BJ (cell line): Measurements from ENCODE around the gene OR56A3. TPM values are rescaled to one million over a fixed set of nuclear protein-coding genes. Genes with fewer than 3 reads are reported as not detected.

Experiments used
- CTCF ChIA-PET: fragments of 350-600 bp; formaldehyde crosslinking; extraction: SDS; loops from one replicate; lab custom pipeline; 2021; ENCODE audit warnings: antibody characterized with exemption, inconsistent platforms; lab: Yijun Ruan, JAX
- POLR2A ChIA-PET: fragments of 300-600 bp; sonication (Branson Sonifier 250); formaldehyde crosslinking; extraction: SDS; loops from one replicate; lab custom pipeline; 2021; ENCODE audit warnings: antibody characterized with exemption; lab: Charles Lee
- DNase-seq: peaks from one replicate; pipeline ENCODE4 v3.0.0-alpha.2; 2011; ENCODE audit warnings: low read depth
- H3K27me3 ChIP-seq: 2 replicates; pipeline ENCODE4 v1.6.0; 2011; ENCODE audit warnings: low read length; ENCODE audit not compliant: control insufficient read depth, insufficient read depth
- H3K36me3 ChIP-seq: 2 replicates; pipeline ENCODE4 v1.5.1; 2011; ENCODE audit warnings: low read length; ENCODE audit not compliant: control insufficient read depth, insufficient read depth
- H3K4me3 ChIP-seq: 2 replicates; pipeline ENCODE4 v1.5.1; 2011; ENCODE audit warnings: low read depth, mild to moderate bottlenecking, control low read depth, low read length
- CTCF ChIP-seq: IDR thresholded peaks from 2 replicates; pipeline ENCODE4 v1.5.1; 2011; ENCODE audit warnings: low read depth, mild to moderate bottlenecking, control low read depth, inconsistent platforms, low read length, moderate library complexity; ENCODE audit not compliant: insufficient read depth
- polyA plus RNA-seq: library from polyadenylated mRNA; depleted of rRNA; stranded (reverse); fragments of >200 nt; gene quantifications from 2 replicates; pipeline ENCODE4 v1.2.3, GENCODE V29; 2011

Gene OR56A3
- polyA plus RNA-seq, 1 experiment, result not detected

DNA sequence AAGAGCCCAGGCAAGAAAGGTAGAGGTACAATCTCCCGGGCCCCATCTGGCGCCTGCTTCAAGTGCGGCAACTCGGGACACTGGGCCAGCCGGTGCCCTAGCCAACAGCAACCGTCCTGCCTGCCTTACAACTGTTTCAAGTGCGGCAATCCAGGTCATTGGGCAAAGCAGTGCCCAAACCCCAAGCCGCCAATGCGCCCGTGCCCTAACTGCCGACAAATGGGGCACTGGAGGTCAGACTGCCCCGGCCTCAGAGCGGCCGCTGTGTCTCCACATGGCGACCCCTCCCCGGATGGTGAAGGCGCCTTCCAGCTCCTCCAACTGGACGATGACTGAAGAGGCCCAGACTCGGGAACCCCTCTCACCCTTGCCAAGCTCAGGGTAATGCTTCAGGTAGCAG is 11.4 kb upstream of the OR56A3 start:
- CTCF ChIA-PET, result no interaction called here
- Histone ChIP-seq H3K36me3 (no peaks in the 10 kb centered on the region), H3K27me3 (no peaks in the 10 kb centered on the region), H3K4me3 (no peak overlapping the region)
- POLR2A ChIA-PET, result no interaction called here
- no peak for DNase-seq
- TF ChIP-seq CTCF, result no peak

DNA sequence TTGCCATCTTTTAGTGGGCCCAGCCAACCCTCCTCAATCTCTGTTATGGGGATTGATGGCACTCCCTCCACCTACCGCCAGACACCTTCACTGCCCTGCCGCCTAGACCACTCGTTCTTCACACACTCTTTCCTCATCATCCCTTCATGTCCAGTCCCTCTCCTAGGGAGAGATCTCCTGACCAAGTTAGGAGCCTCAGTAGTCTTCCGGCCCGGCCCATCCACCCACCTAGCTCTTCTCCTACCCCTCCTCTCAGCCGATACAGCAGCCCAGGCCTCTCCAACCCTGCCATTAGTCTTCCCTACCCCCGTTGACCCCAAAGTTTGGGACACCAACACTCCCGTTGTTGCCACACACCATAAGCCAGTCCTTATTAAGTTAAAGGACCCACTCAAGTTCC is 11.0 kb upstream of the OR56A3 start:
- no peak for DNase-seq
- ChIA-PET POLR2A (no interaction called here), CTCF (no interaction called here)
- Histone ChIP-seq H3K4me3 (no peak overlapping the region), H3K36me3 (no peaks in the 10 kb centered on the region), H3K27me3 (no peaks in the 10 kb centered on the region)
- TF ChIP-seq CTCF, result no peak

DNA sequence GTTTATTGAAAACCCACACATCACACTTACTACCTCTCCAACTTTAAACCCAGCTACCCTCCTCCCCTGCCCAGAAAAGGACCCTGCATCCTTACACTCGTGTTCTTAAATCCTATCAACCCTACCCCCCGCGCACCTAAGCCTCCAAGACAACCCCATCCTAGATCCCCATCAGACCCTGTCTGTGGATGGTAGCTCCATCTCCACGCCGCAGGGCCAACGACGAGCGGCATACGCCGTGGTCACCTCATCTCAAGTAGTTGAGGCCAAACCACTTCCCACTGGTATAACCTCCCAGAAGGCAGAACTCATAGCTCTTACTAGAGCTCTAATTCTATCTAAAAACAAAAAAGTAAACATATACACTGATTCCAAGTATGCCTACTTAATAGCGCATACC is 9.4 kb upstream of the OR56A3 start:
- ChIA-PET POLR2A (no interaction called here), CTCF (no interaction called here)
- TF ChIP-seq CTCF, result no peak
- Histone ChIP-seq H3K4me3 (no peak overlapping the region), H3K27me3 (no peaks in the 10 kb centered on the region), H3K36me3 (no peaks in the 10 kb centered on the region)
- DNase-seq, result no peak

DNA sequence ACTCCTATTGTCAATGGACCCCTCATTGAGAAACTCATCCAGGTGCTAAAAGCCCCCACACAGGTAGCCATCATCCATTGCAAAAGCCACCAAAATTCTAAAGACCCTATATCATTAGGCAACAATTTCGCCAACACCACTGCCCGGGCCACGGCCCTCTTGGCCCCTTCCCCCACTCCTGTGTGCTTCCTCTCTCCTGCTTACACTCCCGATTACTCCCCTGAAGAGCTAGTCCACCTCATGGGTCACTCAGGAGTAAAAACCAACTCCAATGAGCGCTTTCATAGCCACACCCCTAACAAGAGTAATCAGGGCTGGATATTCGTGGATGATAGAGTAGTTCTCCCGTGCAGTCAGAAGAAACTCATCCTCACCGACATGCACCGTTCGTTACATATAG is 8.9 kb upstream of the OR56A3 start:
- H3K27me3 ChIP-seq, result no peaks in the 10 kb centered on the region
- no peak for TF ChIP-seq CTCF
- DNase-seq, result no peak
- no peak overlapping the region for H3K4me3 ChIP-seq
- ChIA-PET CTCF (no interaction called here), POLR2A (no interaction called here)
- H3K36me3 ChIP-seq, result no peaks in the 10 kb centered on the region

DNA sequence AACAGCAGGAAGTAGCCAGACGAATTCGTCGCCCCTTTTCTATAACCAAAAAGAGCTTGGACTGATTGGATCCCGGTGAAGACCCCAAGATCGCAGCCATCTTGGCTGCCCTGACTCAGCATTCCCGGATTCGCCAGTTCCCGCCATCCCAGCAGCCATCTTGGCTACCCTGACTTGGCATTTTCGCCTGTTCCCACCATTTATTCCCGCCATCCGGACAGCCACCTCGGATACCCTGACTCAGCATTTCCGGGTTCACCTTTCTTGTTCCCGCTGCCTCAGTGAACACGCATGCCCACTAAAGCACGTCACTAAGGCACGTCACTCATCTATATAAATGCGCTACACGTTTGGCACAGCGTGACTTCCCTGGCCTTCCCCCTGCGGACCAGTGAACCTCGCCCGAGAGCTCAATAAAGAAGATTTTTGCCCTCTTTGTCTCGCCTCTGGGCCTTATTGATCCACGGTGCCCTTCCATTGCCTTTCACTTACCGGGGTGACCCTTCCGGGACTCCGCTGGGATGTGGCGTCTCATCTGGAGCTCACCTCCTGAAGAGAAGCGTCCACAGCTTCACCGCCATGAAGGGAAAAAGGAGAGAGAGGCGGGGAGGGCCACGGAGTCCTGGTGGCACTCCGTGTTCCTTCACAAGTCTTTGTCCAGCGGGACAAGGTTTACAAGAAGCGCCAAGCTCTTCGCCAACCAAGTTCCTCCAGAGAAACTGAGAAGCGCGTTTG is 4.0 kb upstream of the OR56A3 start:
- H3K27me3 ChIP-seq, result no peaks in the 10 kb centered on the region
- no peak for DNase-seq
- CTCF ChIA-PET, result no interaction called here
- no peak overlapping the region; the same call in 1 of the 2 replicates for H3K4me3 ChIP-seq
- TF ChIP-seq CTCF, result no peak
- no peaks in the 10 kb centered on the region for H3K36me3 ChIP-seq
- POLR2A ChIA-PET, result no interaction called here
